Thyroid gland (tissue), 4 donors: ENCODE data around the gene RBM23.

Experiments used
- CTCF ChIP-seq, 6 experiments: fragments of 200-600 bp in 3 of 6; fragments of 450-650 bp in 3 of 6; sonication (generic) in 3 of 6; IDR thresholded peaks; one replicate each; pipeline ENCODE4 v1.5.1; 2016 to 2019; ENCODE audit warnings: antibody characterized with exemption in 6 of 6, mild to moderate bottlenecking in 2 of 6, inconsistent platforms in 1 of 6, moderate library complexity in 1 of 6
- POLR2A ChIP-seq, 2 donors: fragments of 450-650 bp; IDR thresholded peaks; one replicate each; pipeline ENCODE4 v1.6.1; 2017; ENCODE audit warnings: antibody characterized with exemption in 2 of 2, mild to moderate bottlenecking in 2 of 2, moderate library complexity in 1 of 2

GRCh38 chr14:22882064-22882463, 36.9 kb downstream of the RBM23 start:
- TF ChIP-seq CTCF (IDR thresholded peaks at IDR 0.05) (no peak), POLR2A (IDR thresholded peaks at IDR 0.05) (no peak)
